Hematopoietic multipotent progenitor cell treated with erythropoietin and hydrocortisone succinate and interleukin-3 and kit ligand, for 6 days (in vitro differentiated cells): ENCODE data around the gene KIAA1671.

Source experiments
- DNase-seq: peaks from one replicate; pipeline ENCODE4 v3.0.0-alpha.2; 2015

KIAA1671 gene

DNA sequence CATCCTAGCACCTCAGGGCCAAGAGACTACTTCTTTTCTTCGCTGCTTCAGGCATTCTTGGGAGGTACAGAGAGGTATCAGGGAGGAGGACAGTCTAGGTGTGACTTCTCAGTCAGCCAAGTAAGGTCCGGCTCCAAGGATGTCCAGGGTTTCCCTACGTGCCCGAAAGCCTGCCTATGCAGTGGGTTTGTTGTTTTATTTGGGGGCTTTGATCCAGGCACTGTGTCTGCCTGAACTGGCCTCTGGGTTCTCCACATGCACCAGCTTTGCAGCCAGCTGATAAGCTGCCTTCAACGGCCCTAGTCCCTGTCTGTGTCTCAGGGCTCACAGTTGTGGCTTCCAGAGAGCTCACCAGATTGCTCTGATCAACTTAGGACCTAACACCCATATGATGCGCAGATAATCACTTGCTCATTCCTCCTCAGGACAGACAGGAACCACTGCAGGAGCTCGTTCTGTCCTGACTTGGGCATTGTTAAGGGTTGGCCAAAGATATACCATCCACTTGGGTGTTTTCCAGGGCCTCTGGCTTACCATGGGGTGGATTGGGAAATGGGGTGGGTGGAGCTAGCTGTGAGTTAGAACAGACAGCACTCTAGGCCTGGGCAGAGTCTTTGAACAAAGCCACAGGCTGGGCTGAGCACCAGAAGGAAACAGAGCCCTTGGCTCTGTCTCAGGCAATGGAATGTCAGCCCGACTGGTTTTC is 201.6 kb downstream of the KIAA1671 start:
- DNase-seq, result peak; percentile 93

DNA sequence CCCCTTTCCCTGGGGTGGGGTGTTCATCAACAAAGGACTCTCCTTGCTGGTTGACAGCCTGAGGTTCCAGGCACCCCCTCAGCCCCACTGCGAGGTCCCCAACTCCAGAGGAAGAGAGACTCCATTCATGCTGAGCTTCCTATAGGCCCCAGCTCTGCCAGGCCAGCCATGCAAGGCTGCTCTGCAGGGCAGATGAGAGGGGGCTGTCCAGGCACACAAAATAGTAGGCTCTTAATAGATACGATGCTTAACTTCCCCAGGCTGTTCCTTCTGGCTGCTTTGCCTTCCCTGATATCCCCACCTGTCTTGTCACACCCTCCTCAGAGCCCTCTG is 202.1 kb downstream of the KIAA1671 start:
- DNase-seq, result no peak

DNA sequence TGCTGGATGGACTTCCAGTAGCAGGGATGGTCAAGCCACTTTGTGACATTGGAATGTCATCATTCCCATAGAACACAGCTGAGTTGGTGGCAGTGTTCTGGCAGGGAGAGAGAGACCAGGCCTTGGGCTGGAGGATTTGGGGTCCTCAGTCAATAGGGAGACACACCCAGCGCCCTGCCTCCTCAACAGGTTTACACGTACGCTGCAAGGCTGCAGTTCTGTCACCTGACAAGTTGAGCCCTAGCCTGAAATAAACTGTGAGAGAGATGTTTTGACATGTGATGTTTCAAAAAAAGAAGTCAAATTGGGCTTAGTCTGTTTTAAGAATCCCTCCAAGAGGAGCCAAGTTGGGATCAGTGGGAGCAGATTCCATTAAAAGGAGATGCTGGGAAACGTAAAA is 204.2 kb downstream of the KIAA1671 start:
- no peak for DNase-seq

DNA sequence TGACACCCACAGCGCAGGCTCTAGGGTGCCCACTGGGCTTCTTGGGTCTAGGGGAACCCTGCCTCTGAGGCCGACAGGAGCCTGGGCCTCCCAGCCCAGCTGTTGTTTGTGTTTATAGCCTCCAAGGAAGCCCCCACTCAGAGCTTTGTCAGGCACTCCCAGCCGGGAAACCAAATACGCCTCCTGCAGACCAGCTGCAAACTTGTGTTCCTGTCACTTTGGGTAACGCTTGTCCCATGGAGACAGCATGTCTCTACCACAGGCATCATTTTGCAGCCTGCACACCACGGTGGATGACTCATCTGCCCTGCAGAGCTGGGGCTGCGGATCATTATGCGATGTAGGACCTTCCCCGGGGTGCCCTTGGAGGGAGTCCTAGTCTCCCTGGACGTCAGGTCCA is 206.5 kb downstream of the KIAA1671 start:
- no peak for DNase-seq

DNA sequence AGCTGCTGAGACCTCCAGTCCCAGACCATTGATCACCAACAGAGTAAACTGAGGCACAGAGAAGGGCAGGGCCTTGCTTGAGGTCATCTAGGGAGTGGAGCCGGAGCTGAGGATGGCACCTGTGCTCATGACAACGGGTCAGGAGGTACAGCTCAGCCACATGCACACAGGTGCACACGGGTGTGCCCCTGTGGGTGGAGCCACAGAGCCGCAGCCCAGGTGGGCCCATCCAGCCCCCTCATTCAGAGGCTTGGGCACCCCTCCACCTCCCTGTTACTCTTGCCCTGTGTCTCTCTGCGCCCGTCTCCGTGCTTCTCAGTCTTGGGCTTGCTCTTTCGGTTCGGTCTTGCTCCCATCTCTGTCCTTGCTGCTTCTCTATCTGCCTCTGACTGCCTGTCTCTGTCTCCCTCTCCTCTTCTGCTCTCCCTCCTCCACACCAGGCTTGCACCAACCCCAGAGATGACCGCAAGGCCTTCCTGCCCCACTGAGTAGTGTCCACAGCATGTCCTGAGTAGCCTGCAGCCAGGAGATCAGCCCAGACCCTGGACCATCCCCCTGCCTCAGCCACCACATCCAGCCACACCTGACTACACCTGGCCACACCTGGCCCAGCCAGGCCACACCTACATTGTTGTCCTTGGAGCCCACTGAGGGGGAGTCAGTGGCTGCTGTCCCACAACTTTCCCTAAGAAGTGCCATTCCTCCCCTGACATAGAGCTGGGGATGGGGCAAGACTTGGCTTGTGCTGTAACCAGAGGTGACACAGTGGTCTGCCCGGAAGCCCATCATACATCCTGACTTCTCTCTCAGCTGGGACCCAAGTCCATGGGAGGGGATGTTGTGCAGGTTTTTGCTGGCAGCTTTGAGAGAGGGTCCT is 207.8 kb downstream of the KIAA1671 start:
- DNase-seq, result no peak

DNA sequence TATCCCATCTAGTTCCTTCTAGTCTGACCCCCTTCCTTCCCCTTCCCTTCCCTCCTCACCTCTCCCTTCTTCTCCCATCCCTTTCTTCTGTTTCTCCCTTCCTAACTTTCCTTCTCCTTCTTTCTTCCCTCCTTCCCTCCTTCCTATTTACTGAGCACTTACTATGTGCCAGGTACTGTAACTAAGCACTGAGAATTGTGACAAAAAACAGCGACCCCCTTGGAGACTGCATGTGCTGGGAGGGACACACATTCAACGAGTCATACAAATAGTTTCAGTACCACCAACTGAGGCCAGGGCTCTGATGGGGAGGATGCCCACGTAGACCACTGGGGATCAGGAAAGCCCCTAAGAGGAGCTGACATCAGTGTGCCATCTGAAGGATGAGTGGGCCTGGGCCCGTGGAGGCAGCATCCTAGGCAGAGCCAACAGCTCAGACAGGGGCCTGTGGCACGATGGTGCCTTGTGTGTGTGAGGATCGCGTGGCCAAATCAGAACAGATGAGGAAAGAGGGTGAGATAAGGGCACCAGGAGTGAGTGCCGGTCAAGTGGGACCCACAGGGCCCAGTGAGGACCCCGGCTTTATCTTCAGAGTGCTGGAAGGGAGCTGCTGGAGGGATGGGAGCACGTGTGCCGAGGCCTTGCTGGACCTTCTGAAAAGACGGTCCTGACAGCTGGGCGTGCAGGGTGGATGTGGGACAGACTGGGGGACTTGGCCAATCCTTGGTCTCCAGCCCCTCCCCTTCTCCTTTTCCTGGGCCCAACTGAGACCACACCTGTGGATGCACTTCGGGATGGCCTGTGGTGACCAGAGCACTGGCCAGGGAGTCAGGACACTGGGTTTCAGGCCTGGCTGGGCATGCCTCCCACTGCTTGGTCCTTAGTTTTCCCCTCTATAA is 208.8 kb downstream of the KIAA1671 start:
- DNase-seq, result no peak

DNA sequence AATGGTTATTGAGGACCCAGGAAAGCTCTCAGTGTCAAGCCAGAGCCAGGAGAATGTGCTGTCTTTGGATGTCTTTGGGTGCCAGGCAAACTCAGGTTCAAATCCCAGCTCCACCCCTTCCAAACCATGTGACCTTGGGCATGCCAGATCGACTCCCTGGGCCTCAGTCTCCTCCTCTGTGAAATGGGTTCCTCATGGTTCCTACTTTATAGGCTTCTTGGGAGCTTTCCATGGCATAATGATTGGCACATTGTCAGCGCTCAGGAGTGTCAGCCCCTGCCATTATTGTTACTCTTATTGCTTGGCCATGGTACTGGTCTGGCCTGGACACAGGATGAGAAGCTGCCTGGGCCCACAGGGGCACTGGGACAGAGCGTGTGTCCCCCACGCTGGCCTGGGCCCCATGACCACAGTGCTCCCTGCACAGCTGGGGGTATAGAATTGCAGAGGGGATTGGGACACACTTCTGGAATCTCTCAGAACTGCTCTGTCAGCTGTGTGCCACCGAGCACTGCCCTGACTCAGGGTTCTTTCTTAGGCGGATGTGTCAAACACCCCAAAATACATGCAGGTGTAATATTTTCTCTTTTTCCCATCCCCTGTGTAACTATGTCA is 209.5 kb downstream of the KIAA1671 start:
- DNase-seq, result no peak

DNA sequence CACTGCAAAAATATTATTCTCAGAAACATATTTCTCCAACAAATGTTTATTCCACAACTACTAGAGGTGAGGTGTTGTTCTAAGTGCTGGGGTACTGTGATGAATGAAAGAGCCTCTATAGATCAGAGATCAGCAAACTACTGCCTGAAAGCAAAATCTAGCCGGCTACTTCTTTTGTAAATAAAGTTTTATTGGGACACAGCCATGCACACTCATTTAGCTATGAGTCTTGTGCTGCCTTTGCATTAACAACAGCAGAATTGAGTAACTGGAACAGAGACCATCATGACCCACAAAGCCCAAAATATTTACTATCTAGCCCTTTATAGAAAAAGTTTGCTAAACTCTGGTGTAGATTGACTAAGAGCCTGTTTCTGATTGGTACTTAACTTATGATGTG is 210.0 kb downstream of the KIAA1671 start:
- no peak for DNase-seq

DNA sequence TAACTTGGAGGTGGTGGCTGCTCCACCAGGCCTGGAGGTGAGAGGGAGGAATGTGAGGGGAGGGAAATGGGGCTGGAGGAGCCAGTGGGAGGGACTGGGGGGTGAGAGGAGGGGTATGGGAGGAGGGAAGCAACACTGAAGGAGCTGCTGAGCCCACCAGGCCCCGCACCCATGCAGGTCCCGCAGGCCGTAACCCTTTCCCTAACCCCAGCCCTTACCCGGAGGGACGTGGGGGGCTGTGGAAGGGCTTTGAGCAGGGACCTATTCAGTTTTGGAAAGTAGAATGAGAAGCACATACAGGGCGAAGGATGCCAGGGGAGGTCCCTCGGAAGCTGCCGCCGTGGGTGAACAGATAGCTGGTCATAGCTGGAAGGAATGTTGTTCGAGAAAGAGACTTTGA is 213.3 kb downstream of the KIAA1671 start:
- no peak for DNase-seq

DNA sequence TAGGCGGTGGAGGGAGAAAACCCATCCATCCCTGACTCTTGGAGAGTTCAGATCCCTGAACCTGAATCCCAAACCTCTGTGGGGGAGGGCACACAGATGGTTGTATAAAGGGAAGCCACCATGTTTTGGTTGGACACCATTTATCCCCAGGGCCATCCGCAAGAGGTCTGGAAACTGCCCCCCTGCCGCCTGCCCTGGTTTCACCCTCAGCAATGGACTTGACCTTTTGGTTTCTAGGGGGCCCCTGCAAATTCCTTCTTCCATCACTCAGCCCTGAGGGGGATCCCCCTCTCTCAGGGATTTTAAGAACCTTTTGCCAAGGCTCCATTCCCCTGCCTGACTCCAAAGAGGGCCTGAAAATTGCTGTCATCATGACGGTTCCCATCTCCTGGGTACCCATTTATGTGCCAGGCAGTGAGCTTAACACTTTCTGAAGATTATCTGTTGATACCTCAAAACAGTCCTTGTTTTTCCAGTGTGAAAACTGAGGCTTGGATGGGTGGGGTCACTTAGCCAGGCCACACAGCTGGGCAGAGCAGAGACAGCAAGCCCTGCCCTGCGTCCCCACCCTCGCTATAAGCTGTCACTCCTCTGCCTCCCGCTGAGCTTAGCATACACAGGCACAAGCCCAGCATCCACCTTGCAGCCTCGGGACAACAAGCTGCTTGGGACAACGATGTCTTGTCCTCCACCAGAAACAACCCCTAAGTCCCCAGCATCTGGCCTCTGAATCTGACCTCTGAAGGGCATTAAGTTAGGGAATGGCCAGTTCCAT is 213.9 kb downstream of the KIAA1671 start:
- DNase-seq, result peak; percentile 49

DNA sequence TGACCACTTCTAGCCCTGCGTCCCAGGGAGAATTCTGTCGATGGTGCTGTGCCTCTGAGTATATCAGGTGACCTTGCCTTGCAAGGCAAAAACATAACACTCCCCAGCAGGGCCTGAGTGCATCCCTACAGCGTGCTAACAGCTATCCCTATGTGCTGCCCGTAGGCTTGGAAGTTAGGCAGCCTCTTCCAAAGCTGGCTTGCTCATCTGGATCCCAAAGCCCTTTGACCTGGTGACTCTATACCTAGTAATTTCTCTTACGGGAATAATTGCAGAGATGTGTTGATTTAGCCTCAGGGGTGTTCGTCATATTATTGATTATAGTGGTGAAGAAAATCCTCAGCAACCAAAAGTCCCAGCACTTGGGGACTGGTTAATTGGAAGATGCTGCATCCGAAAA is 214.6 kb downstream of the KIAA1671 start:
- DNase-seq, result no peak

DNA sequence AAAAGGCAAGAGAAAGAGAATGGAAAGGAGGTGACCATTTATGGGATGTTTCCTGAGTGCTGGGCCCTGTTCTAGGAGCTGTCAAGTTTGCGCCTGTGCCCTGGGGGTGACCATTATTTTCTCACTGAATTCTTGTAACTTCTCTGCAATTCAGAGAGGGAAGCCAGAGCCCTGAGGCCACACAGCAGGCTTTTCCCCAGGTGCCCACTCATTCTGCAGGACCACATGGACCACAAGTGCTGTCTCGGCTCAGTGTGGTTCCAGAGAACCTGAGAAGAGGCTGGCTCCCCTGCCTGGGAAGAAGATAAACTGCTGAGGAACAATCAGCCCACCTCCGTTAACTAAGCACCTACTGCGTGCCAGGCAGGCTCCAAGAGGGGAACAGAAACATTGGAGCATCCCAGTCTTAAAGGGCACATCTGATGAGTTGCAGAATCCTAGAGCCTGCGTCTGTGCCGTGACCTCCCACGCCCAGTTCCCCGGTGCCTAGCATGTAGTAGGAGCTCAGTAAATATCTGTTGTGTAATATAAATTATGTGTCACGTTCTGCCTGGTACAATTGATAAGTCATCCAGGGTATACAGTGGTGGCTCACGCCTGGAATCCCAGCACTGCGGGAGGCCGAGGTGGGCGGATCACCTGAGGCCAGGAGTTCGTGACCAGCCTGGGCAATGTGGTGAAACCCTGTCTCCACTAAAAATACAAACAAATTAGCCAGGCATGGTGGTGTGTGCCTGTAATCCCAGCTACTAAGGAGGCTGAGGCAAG is 215.5 kb downstream of the KIAA1671 start:
- DNase-seq, result no peak

DNA sequence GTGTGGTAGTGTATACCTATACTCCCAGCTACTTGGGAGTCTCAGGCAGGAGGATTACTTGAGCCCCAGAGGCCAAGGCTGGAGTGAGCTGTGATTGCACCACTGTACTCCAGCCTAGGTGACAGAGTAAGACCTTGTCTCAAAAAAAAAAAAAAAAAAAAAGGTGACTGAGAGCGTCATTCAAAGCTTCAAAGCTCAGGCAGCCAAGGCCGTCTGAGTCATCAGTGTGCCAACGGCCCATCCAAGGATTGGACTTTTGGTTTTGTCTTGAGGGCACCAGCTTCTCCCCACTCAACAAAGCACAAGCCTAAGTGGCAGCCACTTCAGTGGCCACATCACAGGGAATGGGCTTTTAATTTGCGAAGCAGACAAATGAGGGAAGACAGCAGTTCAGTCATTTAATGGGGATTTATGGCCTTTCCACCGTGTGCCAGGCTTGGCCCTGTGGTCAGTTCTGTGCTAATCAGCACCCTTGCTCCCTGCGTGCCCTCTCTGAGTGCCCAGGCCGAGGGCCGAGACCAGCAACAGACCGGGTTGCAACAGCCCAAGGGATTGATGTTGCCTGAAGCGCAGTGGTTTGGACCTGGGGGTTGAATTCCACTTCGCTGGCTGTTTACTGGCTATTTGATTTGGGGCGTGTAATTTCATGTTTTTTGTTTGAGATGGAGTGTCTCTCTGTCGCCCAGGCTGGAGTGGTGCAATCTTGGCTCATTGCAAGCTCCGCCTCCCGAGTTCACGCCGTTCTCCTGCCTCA is 216.9 kb downstream of the KIAA1671 start:
- no peak for DNase-seq

DNA sequence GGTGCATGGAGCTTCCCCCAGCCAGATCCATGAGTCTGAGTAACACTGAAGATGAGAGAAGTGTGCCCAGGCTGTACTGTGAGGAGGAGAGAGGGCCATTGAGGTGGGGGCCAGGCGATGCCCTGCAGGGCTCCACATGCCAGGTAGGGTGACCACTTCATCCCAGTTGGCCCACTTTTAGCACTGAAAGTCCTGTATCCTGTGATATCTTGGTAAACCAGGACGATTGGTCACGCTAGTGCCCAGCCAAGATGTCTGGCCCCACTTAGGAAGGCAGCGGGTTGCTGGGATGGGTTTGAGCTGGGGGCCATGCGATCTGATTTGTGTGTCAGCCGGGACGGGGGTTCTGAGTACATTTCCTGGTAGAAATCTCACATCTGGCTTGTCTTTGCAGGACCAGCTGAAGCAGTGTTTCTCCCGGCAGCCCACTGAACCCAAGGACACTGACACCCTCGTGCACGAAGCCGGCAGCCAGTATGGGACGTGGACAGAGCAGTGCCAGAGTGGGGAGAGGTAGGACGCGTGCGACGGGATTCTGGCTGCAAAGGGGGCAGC is 218.0 kb downstream of the KIAA1671 start:
- no peak for DNase-seq

DNA sequence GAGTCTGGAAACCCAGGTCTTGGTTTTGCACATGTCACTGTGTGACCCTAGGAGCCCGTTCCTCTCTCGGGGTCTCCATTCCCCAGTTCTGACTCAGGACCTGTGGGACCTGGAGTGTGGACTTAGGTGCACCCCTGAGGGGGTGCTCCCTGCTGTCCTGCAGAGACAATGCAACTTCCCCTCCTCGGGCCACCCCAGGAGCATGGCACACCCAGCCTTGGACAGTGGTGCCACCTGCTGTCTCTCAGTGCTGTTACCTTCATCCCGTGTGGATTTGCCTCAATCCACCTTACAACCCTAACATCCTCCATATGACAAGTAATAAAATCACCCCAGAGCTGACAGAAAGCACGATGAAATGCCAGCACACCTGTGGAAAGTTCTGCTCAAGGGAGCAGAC is 219.6 kb downstream of the KIAA1671 start:
- peak; percentile 81 for DNase-seq

DNA sequence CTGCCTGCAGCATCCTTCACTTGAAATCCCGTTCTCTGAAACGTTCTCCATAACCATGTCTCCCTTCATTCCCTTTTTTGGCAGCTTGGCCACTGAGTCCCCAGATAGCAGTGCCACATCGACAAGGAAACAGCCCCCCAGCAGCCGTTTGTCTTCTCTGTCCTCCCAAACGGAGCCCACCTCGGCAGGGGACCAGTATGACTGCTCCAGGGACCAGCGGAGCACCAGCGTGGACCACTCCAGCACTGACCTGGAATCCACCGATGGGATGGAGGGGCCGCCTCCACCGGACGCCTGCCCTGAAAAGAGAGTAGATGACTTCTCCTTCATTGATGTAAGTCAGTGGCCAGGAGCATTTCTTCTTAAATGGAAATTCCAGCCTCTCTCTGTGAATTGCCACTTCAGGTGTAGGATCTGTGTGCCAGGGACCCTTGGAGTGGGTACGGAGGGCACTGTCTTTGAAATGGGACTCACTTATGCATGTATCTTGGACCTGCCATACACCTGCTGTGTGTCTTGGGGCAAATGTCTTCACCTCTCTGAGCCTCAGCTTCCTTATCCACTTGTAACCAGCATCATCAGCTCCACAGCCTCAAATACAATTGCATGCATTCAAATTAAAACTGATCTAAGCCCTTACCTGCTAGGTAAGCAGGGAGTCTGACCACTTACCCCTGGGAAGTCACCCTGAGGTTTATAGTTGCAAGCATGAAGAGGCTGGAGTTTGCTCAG is 221.8 kb downstream of the KIAA1671 start:
- no peak for DNase-seq

DNA sequence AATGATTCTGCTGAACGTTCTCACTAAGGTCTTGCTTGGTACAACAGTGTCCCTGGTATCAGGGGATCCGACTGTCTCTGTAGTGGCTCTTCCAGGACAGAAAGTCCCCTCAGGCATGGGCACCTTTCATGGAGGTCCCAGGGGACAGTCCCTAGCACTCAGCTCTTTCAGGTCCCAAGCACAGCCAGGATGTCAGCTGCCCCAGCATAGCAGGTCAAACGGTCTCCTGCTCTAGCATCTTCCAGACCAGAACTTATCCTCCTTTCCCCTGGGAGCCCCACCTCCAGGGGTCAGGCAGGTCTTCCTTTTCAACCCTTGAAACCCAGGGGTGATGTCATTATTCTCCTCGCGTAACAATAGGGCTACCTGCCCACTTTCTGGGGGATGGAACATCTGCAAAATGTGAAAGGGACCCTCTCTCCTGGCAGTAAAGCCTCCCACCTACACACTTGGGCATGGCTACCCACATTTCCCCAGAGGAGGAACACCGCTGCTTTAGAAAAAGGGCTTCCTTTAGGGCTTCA is 222.4 kb downstream of the KIAA1671 start:
- no peak for DNase-seq

DNA sequence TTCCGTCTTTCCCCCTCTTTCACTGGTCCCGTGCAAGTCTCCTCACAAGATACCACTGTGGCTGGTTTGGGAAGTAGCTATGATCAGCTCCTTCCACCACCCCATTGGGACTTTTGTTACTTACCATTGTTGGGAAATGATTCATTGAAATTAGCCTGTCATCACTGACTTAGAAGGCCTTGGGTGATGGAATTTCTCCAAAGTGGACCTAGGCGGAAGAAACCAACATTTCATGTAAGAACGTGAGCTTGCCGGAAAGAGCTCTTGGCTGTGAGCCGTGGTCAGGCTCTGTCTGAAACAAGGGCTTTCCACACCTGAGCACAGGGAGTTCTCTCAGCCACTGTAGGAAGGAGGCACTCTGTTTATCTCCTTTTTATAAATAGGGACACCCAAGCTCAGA is 223.7 kb downstream of the KIAA1671 start:
- DNase-seq, result no peak

DNA sequence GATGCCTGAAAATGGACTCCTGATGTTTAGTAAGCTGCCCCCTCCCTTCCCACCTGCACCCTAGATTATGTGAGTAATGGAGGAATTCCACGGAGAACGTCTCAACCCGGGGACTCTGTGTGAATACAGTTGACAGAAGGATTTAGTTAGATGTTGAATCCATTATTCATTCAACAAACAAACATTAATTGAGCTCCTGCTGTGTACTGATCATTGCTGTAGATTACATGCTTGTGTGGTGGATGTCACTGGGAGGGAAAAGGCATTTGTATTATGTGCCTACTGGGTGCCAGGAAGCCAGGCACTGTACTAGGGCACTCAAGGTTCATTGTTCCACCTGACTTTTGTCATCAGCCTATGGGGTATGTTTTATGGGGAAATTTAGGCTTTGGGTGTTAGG is 224.3 kb downstream of the KIAA1671 start:
- no peak for DNase-seq
